ENCODE results near the gene C2orf49. TPM values are rescaled to one million over a fixed set of nuclear protein-coding genes. Genes with fewer than 3 reads are reported as not detected.

Gene C2orf49
- total RNA-seq, 5 donors from 2014 or later (not counting 1 experiment from before 2014, with no cell fraction given) = 19.3 to 27.1 (median 21.4) TPM

DNA sequence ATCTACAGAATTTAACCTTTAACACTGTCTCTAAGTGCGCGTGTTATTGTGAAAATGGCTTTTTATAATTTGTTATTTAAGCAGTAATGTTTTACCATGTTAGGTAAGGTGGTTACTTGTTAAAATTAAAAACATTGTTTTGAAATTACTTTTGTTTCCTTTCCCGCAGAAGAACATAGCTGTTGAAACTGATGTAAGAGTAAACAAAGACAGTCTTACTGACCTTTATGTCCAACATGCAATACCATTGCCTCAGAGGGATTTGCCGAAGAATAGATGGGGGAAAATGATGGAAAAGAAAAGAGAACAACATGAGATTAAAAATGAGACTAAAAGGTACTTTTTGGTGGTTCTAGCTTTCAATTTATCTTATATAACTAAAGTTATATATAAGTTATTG is 2.1 kb downstream of the C2orf49 start:
- H3K4me3 ChIP-seq (ENCODE audit: control insufficient read depth in 1 of 2, extremely low read depth in 1 of 2, low read length in 1 of 2) = no peak overlapping the region
- ATAC-seq (replicated peaks in 1 of 4) (no peak), DNase-seq (no peak)
- no CpG with 5 or more reads among the region's 4 CpGs for WGBS (ENCODE audit: insufficient coverage)
- no peaks in the 10 kb centered on the region for H3K9me3 ChIP-seq
- ChIA-PET POLR2A (interaction anchor here in 1 of 2 donors (0.6 to 1.0 kb wide), 2 partner anchors 10 to 38 kb away, joined by 3 to 9 read pairs; no protein-coding TSS in a partner anchor), CTCF (interaction anchor here in 1 of 2 donors (0.9 kb wide), 2 partner anchors 8 to 29 kb away, joined by 3 to 8 read pairs; no protein-coding TSS in a partner anchor)
- H3K27me3 ChIP-seq (replicated peaks in 1 of 2; ENCODE audit: control insufficient read depth in 2 of 2, extremely low read depth in 1 of 2, insufficient read depth in 2 of 2, low read length in 1 of 2) = no peaks in the 10 kb centered on the region
- peaks cover 40 to 46% (median 44%) of the 10 kb centered on the region in 3 donors for H3K4me1 Mint-ChIP-seq
- peaks cover 16% of the 10 kb centered on the region in 2 experiments for H3K4me1 ChIP-seq (ENCODE audit: control insufficient read depth in 1 of 2, extremely low read depth in 1 of 2, insufficient read depth in 2 of 2, low read length in 2 of 2)
- no peak overlapping the region for H3K27ac Mint-ChIP-seq
- H3K36me3 Mint-ChIP-seq = peaks cover 14% of the 10 kb centered on the region
- peak overlapping the region in 2 of 3 donors; percentile 89 to 93 for H3K4me3 Mint-ChIP-seq
- no peaks in the 10 kb centered on the region for H3K27me3 Mint-ChIP-seq
- peaks cover 0 to 42% of the 10 kb centered on the region in 2 donors for H3K36me3 ChIP-seq (ENCODE audit: control insufficient read depth in 2 of 2, extremely low read depth in 1 of 2, insufficient read depth in 1 of 2, low read length in 1 of 2)
- H3K27ac ChIP-seq (ENCODE audit: low read length) = no peak overlapping the region
- no peaks in the 10 kb centered on the region for H3K9me3 Mint-ChIP-seq

- no peak overlapping the region for H3K27ac ChIP-seq (ENCODE audit: low read length)
- peaks cover 8 to 9% (median 9%) of the 10 kb centered on the region in 3 donors for H3K4me1 Mint-ChIP-seq
- H3K27me3 Mint-ChIP-seq = no peaks in the 10 kb centered on the region
- ATAC-seq (replicated peaks in 1 of 4) (peak in 1 of 4 experiments; percentile 54), DNase-seq (peak in 1 of 35 experiments; percentile 61)
- H3K27ac Mint-ChIP-seq = no peak overlapping the region
- POLR2A ChIA-PET = no interaction called here
- peaks cover 0 to 86% of the 10 kb centered on the region in 2 donors for H3K36me3 ChIP-seq (ENCODE audit: control insufficient read depth in 2 of 2, extremely low read depth in 1 of 2, insufficient read depth in 1 of 2, low read length in 1 of 2)
- 100% methylated on average over 2 of the region's 4 CpGs for WGBS (ENCODE audit: insufficient coverage)
- H3K4me1 ChIP-seq (ENCODE audit: control insufficient read depth in 1 of 2, extremely low read depth in 1 of 2, insufficient read depth in 2 of 2, low read length in 2 of 2) = no peaks in the 10 kb centered on the region
- no peaks in the 10 kb centered on the region for H3K9me3 ChIP-seq
- no peak overlapping the region for H3K4me3 Mint-ChIP-seq
- H3K36me3 Mint-ChIP-seq = peaks cover 36% of the 10 kb centered on the region
- CTCF ChIA-PET = interaction anchor here (0.7 to 1.1 kb wide), 8 partner anchors 104 to 590 kb away, joined by 3 to 7 read pairs (median 3); no protein-coding TSS in a partner anchor
- no peaks in the 10 kb centered on the region for H3K9me3 Mint-ChIP-seq
- no peak overlapping the region for H3K4me3 ChIP-seq (ENCODE audit: control insufficient read depth in 1 of 2, extremely low read depth in 1 of 2, low read length in 1 of 2)
- no peaks in the 10 kb centered on the region for H3K27me3 ChIP-seq (replicated peaks in 1 of 2; ENCODE audit: control insufficient read depth in 2 of 2, extremely low read depth in 1 of 2, insufficient read depth in 2 of 2, low read length in 1 of 2)
These were observed 7.5 kb downstream of the C2orf49 start for GRCh38 chr2:105344704-105345345.

- Histone ChIP-seq H3K4me1 (ENCODE audit: control insufficient read depth in 1 of 2, extremely low read depth in 1 of 2, insufficient read depth in 2 of 2, low read length in 2 of 2) (peaks cover 9 to 12% of the 10 kb centered on the region in 2 experiments), H3K9me3 (peaks cover 3% of the 10 kb centered on the region), H3K27ac (ENCODE audit: low read length) (no peak overlapping the region), H3K4me3 (ENCODE audit: control insufficient read depth in 1 of 2, extremely low read depth in 1 of 2, low read length in 1 of 2) (no peak overlapping the region), H3K36me3 (ENCODE audit: control insufficient read depth in 2 of 2, extremely low read depth in 1 of 2, insufficient read depth in 1 of 2, low read length in 1 of 2) (peaks cover 2 to 35% of the 10 kb centered on the region in 2 donors), H3K27me3 (replicated peaks in 1 of 2; ENCODE audit: control insufficient read depth in 2 of 2, extremely low read depth in 1 of 2, insufficient read depth in 2 of 2, low read length in 1 of 2) (no peaks in the 10 kb centered on the region)
- H3K27ac Mint-ChIP-seq = no peak overlapping the region
- no peaks in the 10 kb centered on the region for H3K27me3 Mint-ChIP-seq
- no peak overlapping the region for H3K4me3 Mint-ChIP-seq
- no peak for DNase-seq
- H3K9me3 Mint-ChIP-seq = peaks cover 4 to 14% (median 8%) of the 10 kb centered on the region in 3 donors
- ChIA-PET CTCF (no interaction called here), POLR2A (no interaction called here)
- H3K4me1 Mint-ChIP-seq = peaks cover 19% of the 10 kb centered on the region in 3 donors
- no peak for ATAC-seq (replicated peaks in 1 of 4)
- WGBS (ENCODE audit: insufficient coverage) = no CpG with 5 or more reads among the region's 1 CpG
- peaks cover 62% of the 10 kb centered on the region for H3K36me3 Mint-ChIP-seq
These were observed 19.8 kb downstream of the C2orf49 start for GRCh38 chr2:105357122-105357521.

DNA sequence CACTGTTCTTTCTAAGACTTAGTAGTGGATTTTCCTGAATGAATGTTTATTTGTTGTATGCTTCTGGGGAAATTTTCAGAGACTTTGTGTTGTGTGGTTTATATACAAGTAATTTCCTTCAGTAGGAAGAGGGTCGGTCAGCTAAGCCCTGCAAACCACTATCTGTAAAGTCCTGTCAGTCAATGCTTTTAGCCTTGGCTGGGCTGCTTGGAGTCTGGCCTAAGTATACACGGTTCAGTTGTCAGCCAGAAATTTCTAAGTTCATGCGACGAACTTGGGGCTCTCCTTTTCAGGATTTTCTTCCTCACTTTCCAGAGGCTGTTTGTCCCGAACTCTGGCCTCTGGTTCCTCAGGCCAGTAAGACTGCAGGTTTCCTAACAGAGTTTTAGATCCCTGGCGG is 21.3 kb downstream of the C2orf49 start:
- Mint-ChIP-seq H3K4me1 (peaks cover 27 to 32% (median 30%) of the 10 kb centered on the region in 3 donors), H3K4me3 (no peak overlapping the region), H3K9me3 (peaks cover 4 to 14% (median 8%) of the 10 kb centered on the region in 3 donors), H3K27ac (no peak overlapping the region), H3K36me3 (peaks cover 52% of the 10 kb centered on the region), H3K27me3 (no peaks in the 10 kb centered on the region)
- ATAC-seq (replicated peaks in 1 of 4) (no peak), DNase-seq (no peak)
- Histone ChIP-seq H3K27me3 (replicated peaks in 1 of 2; ENCODE audit: control insufficient read depth in 2 of 2, extremely low read depth in 1 of 2, insufficient read depth in 2 of 2, low read length in 1 of 2) (no peaks in the 10 kb centered on the region), H3K4me1 (ENCODE audit: control insufficient read depth in 1 of 2, extremely low read depth in 1 of 2, insufficient read depth in 2 of 2, low read length in 2 of 2) (peaks cover 12 to 16% of the 10 kb centered on the region in 2 experiments), H3K27ac (ENCODE audit: low read length) (no peak overlapping the region), H3K4me3 (ENCODE audit: control insufficient read depth in 1 of 2, extremely low read depth in 1 of 2, low read length in 1 of 2) (no peak overlapping the region), H3K36me3 (ENCODE audit: control insufficient read depth in 2 of 2, extremely low read depth in 1 of 2, insufficient read depth in 1 of 2, low read length in 1 of 2) (peaks cover 5 to 29% of the 10 kb centered on the region in 2 donors), H3K9me3 (peaks cover 3% of the 10 kb centered on the region)
- WGBS (ENCODE audit: insufficient coverage) = 99% methylated on average over 6 of the region's 6 CpGs
- ChIA-PET POLR2A (no interaction called here), CTCF (no interaction called here)

DNA sequence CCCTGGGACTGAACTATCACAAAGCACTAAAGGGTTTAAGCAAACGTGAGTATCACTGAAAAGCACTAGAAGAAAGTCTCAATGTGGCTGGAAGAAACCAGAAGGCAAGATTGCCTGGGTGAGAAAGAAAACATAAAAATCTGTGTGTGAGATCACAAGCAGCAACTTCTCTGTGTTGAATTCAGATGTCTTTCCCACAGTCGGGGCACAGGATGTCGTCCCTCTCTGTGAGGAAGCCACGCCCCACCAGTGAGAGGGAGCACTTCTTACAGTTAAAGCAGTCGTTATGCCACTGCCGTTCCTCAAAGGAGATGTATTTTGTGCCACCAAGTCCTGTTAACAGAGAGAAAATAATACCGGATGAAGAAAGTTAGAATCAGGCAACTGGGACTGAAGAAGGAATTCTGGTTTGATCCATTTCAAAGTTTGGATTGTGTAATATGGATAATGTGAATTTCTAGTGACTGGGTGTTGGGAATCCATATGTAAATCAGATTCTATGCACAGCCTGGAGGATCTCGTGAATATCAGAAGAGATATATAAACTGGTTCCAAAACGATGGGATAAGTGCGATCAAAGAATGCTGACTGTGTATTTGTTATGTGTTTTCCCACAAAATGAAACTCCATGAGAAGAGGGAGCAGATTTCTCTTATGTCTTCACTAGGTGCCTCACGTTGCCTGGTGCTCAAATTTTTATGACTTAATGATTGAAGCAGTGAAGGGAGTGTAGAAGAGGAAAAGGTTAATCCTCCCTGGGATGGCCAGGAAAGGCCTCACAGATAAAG is 24.0 kb downstream of the C2orf49 start:
- CTCF ChIA-PET = interaction anchor here (0.6 to 1.8 kb wide), 3 partner anchors 15 to 185 kb away, joined by 3 to 4 read pairs (median 3); no protein-coding TSS in a partner anchor
- 36% methylated on average over 8 of the region's 11 CpGs for WGBS (ENCODE audit: insufficient coverage)
- Histone ChIP-seq H3K36me3 (ENCODE audit: control insufficient read depth in 2 of 2, extremely low read depth in 1 of 2, insufficient read depth in 1 of 2, low read length in 1 of 2) (peaks cover 5 to 17% of the 10 kb centered on the region in 2 donors), H3K4me1 (ENCODE audit: control insufficient read depth in 1 of 2, extremely low read depth in 1 of 2, insufficient read depth in 2 of 2, low read length in 2 of 2) (peaks cover 12 to 18% of the 10 kb centered on the region in 2 experiments), H3K27me3 (replicated peaks in 1 of 2; ENCODE audit: control insufficient read depth in 2 of 2, extremely low read depth in 1 of 2, insufficient read depth in 2 of 2, low read length in 1 of 2) (no peaks in the 10 kb centered on the region), H3K4me3 (ENCODE audit: control insufficient read depth in 1 of 2, extremely low read depth in 1 of 2, low read length in 1 of 2) (peak overlapping the region in 1 of 2 donors; percentile 19), H3K27ac (ENCODE audit: low read length) (no peak overlapping the region), H3K9me3 (peaks cover 3% of the 10 kb centered on the region)
- H3K36me3 Mint-ChIP-seq = peaks cover 42% of the 10 kb centered on the region
- H3K4me3 Mint-ChIP-seq = peak overlapping the region in 2 of 3 donors; percentile 7 to 27
- peak overlapping the region; percentile 53 to 66 for H3K27ac Mint-ChIP-seq
- DNase-seq (peak in 30 of 35 experiments; percentile 16 to 61 (median 41)), ATAC-seq (replicated peaks in 1 of 4) (peak; percentile 71 to 98 (median 88))
- POLR2A ChIA-PET = no interaction called here
- H3K9me3 Mint-ChIP-seq = peaks cover 0 to 8% (median 2%) of the 10 kb centered on the region in 3 donors
- H3K4me1 Mint-ChIP-seq = peaks cover 31 to 35% (median 32%) of the 10 kb centered on the region in 3 donors
- no peaks in the 10 kb centered on the region for H3K27me3 Mint-ChIP-seq
